HS-27A (cell line): Measurements from ENCODE around the gene USP24.

Experiments used
- DNase-seq: peaks from one replicate; pipeline ENCODE4 v3.0.0-alpha.2; 2012; ENCODE audit warnings: low read depth, missing footprints

USP24 gene

GRCh38 chr1:55156093-55156492 lies 59.1 kb downstream of the USP24 start:
- DNase-seq = no peak

- DNase-seq = no peak
Measured at GRCh38 chr1:55155522-55155921, 59.6 kb downstream of the USP24 start.

- no peak for DNase-seq
Measured at GRCh38 chr1:55154616-55155015, 60.5 kb downstream of the USP24 start.

GRCh38 chr1:55153031-55153430 lies 62.1 kb downstream of the USP24 start:
- no peak for DNase-seq

- DNase-seq = no peak
Measured at GRCh38 chr1:55150880-55151588, 64.1 kb downstream of the USP24 start.

GRCh38 chr1:55148676-55149075 lies 66.5 kb downstream of the USP24 start:
- DNase-seq = no peak

- DNase-seq = no peak
Measured at GRCh38 chr1:55147524-55147923, 67.6 kb downstream of the USP24 start.

GRCh38 chr1:55146781-55147180 lies 68.4 kb downstream of the USP24 start:
- no peak for DNase-seq

- no peak for DNase-seq
Measured at GRCh38 chr1:55144886-55145285, 70.3 kb downstream of the USP24 start.

GRCh38 chr1:55143684-55144083 lies 71.5 kb downstream of the USP24 start:
- DNase-seq = no peak

- no peak for DNase-seq
Measured at GRCh38 chr1:55141295-55141893, 73.8 kb downstream of the USP24 start.

GRCh38 chr1:55140546-55140983 lies 74.6 kb downstream of the USP24 start:
- DNase-seq = peak; percentile 46

- DNase-seq = no peak
Measured at GRCh38 chr1:55140137-55140536, 75.0 kb downstream of the USP24 start.

GRCh38 chr1:55138823-55139222 lies 76.3 kb downstream of the USP24 start:
- no peak for DNase-seq

GRCh38 chr1:55134152-55134808 lies 80.9 kb downstream of the USP24 start:
- DNase-seq = no peak

- DNase-seq = peak; percentile 22
Measured at GRCh38 chr1:55131801-55132200, 83.4 kb downstream of the USP24 start.

- no peak for DNase-seq
Measured at GRCh38 chr1:55131218-55131617, 83.9 kb downstream of the USP24 start.

- DNase-seq = peak; percentile 23
Measured at GRCh38 chr1:55129194-55129728, 85.9 kb downstream of the USP24 start.

- DNase-seq = no peak
Measured at GRCh38 chr1:55128418-55128995, 86.7 kb downstream of the USP24 start.

- no peak for DNase-seq
Measured at GRCh38 chr1:55127827-55128343, 87.3 kb downstream of the USP24 start.

- no peak for DNase-seq
Measured at GRCh38 chr1:55124470-55124869, 90.7 kb downstream of the USP24 start.

- DNase-seq = no peak
Measured at GRCh38 chr1:55120538-55120937, 94.6 kb downstream of the USP24 start.
